ENCODE measurements around the gene ZNF583. TPM values are rescaled to one million over a fixed set of nuclear protein-coding genes. Genes with fewer than 3 reads are reported as not detected.

Gene ZNF583
- total and polyA plus RNA-seq, 2 of the 13 experiments (the other 11 are each of a cell fraction or from before 2014, with no cell fraction given), result 0.65 to 5.3 TPM

DNA sequence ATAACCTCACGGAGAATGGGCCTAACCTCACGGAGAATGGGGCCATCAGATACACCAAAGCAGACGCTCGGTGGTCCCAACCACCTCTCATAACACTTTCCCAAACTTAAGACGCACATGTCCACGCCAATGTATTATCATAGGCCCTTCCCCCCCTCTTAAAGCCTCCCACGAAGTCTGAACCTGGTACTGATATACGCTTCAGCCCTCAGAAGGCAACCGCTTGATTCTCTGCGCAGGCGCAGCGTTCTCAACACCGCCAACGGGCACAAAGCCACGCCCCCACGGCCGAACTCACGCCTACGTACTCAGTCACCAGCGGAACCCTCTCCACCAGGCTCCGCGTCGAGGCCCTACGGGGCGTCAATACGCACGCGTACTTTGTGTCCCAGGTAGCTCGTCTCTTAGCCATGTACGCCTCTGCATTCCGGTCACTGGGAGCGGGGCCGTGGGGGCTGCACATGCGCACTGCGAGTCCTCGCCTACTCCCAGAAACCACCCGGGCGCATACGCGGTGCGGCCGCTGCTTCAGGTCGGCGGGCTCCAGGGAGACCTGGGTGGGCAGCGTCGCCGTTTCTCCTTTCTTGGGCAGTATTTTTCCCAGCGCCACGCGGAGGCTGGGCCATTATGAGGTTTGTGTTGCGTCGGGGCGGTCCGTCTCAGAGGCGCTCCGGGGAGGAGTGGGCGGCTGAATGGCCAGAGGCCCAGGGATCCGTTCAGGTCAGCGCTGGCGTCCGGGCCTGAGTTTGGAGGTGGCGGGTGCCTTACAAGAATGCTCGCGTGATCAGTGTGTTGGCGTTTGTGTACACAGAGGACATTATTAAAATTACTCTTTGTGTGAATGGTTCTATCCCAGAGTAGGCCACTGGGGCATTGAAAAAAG, 36.1 kb upstream of the ZNF583 start (continued):
- TF ChIP-seq, protein P1, sequence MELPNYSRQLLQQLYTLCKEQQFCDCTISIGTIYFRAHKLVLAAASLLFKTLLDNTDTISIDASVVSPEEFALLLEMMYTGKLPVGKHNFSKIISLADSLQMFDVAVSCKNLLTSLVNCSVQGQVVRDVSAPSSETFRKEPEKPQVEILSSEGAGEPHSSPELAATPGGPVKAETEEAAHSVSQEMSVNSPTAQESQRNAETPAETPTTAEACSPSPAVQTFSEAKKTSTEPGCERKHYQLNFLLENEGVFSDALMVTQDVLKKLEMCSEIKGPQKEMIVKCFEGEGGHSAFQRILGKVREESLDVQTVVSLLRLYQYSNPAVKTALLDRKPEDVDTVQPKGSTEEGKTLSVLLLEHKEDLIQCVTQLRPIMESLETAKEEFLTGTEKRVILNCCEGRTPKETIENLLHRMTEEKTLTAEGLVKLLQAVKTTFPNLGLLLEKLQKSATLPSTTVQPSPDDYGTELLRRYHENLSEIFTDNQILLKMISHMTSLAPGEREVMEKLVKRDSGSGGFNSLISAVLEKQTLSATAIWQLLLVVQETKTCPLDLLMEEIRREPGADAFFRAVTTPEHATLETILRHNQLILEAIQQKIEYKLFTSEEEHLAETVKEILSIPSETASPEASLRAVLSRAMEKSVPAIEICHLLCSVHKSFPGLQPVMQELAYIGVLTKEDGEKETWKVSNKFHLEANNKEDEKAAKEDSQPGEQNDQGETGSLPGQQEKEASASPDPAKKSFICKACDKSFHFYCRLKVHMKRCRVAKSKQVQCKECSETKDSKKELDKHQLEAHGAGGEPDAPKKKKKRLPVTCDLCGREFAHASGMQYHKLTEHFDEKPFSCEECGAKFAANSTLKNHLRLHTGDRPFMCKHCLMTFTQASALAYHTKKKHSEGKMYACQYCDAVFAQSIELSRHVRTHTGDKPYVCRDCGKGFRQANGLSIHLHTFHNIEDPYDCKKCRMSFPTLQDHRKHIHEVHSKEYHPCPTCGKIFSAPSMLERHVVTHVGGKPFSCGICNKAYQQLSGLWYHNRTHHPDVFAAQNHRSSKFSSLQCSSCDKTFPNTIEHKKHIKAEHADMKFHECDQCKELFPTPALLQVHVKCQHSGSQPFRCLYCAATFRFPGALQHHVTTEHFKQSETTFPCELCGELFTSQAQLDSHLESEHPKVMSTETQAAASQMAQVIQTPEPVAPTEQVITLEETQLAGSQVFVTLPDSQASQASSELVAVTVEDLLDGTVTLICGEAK (IDR thresholded peaks at IDR 0.05), result no peak
- TF ChIP-seq, protein P1 (CRISPR knock-in tag; IDR thresholded peaks at IDR 0.05), result no peak; the same call in none of the 2 replicates
- 0 out of 2 replicates have a peak, but pooled peaks have one; percentile 21 for TF ChIP-seq NFYB (CRISPR knock-in tag; IDR thresholded peaks at IDR 0.05)
- TF ChIP-seq, protein P2, sequence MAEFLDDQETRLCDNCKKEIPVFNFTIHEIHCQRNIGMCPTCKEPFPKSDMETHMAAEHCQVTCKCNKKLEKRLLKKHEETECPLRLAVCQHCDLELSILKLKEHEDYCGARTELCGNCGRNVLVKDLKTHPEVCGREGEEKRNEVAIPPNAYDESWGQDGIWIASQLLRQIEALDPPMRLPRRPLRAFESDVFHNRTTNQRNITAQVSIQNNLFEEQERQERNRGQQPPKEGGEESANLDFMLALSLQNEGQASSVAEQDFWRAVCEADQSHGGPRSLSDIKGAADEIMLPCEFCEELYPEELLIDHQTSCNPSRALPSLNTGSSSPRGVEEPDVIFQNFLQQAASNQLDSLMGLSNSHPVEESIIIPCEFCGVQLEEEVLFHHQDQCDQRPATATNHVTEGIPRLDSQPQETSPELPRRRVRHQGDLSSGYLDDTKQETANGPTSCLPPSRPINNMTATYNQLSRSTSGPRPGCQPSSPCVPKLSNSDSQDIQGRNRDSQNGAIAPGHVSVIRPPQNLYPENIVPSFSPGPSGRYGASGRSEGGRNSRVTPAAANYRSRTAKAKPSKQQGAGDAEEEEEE (CRISPR knock-in tag; IDR thresholded peaks at IDR 0.05; ENCODE audit: borderline replicate concordance), result no peak
- peak; percentile 57 for TF ChIP-seq POLR2AphosphoS5 (IDR thresholded peaks at IDR 0.05; ENCODE audit: low read depth, low read length)
- TF ChIP-seq KDM5B (CRISPR knock-in tag; IDR thresholded peaks at IDR 0.05; ENCODE audit: borderline replicate concordance), result peak; percentile 67; the same call in 1 of the 2 replicates
- no peak for TF ChIP-seq HDAC2 (CRISPR knock-in tag; IDR thresholded peaks at IDR 0.05)
- TF ChIP-seq, protein P3, sequence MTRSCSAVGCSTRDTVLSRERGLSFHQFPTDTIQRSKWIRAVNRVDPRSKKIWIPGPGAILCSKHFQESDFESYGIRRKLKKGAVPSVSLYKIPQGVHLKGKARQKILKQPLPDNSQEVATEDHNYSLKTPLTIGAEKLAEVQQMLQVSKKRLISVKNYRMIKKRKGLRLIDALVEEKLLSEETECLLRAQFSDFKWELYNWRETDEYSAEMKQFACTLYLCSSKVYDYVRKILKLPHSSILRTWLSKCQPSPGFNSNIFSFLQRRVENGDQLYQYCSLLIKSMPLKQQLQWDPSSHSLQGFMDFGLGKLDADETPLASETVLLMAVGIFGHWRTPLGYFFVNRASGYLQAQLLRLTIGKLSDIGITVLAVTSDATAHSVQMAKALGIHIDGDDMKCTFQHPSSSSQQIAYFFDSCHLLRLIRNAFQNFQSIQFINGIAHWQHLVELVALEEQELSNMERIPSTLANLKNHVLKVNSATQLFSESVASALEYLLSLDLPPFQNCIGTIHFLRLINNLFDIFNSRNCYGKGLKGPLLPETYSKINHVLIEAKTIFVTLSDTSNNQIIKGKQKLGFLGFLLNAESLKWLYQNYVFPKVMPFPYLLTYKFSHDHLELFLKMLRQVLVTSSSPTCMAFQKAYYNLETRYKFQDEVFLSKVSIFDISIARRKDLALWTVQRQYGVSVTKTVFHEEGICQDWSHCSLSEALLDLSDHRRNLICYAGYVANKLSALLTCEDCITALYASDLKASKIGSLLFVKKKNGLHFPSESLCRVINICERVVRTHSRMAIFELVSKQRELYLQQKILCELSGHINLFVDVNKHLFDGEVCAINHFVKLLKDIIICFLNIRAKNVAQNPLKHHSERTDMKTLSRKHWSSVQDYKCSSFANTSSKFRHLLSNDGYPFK (CRISPR knock-in tag; IDR thresholded peaks at IDR 0.05; ENCODE audit: borderline replicate concordance), result no peak
- TF ChIP-seq DMAP1 (CRISPR knock-in tag; IDR thresholded peaks at IDR 0.05), result peak; percentile 50; the same call in 1 of the 2 replicates
- TF ChIP-seq SOX6 (IDR thresholded peaks at IDR 0.05), result no peak
- no peak for TF ChIP-seq SOX6 (CRISPR knock-in tag; IDR thresholded peaks at IDR 0.05)
- TF ChIP-seq ZNF160 (CRISPR knock-in tag; IDR thresholded peaks at IDR 0.05), result 0 out of 2 replicates have a peak, but pooled peaks have one; percentile 42
- no peak for TF ChIP-seq NFKBIZ (CRISPR knock-in tag; IDR thresholded peaks at IDR 0.05)
- TF ChIP-seq, protein P4, sequence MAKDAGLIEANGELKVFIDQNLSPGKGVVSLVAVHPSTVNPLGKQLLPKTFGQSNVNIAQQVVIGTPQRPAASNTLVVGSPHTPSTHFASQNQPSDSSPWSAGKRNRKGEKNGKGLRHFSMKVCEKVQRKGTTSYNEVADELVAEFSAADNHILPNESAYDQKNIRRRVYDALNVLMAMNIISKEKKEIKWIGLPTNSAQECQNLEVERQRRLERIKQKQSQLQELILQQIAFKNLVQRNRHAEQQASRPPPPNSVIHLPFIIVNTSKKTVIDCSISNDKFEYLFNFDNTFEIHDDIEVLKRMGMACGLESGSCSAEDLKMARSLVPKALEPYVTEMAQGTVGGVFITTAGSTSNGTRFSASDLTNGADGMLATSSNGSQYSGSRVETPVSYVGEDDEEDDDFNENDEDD (CRISPR knock-in tag; IDR thresholded peaks at IDR 0.05; ENCODE audit: borderline replicate concordance), result peak; percentile 80; the same call in 1 of the 2 replicates

Data from HepG2 (cell line).